ENCODE results near the gene FOXA1. TPM values are rescaled to one million over a fixed set of nuclear protein-coding genes. Genes with fewer than 3 reads are reported as not detected.
A peak's percentile ranks its signal among the peaks of the same experiment; 100 is the strongest.
"Not testable (repeated sequence)": the region's sequence is repeated elsewhere in the genome, so short reads cannot be mapped to it uniquely, and the experiment has no call there.

The FOXA1 gene
- total RNA-seq, 1 experiment from 2014 or later: 191 TPM

- DNase-seq (ENCODE audit: low spot score): no peak
These were observed 36.3 kb downstream of the FOXA1 start for GRCh38 chr14:37558740-37559139.

- not testable (repeated sequence) for DNase-seq (ENCODE audit: low spot score)
These were observed 39.5 kb downstream of the FOXA1 start for GRCh38 chr14:37555596-37555995.

GRCh38 chr14:37553935-37554550, 41.0 kb downstream of the FOXA1 start:
- no peak for DNase-seq (ENCODE audit: low spot score)

GRCh38 chr14:37551119-37551518, 43.9 kb downstream of the FOXA1 start:
- DNase-seq (ENCODE audit: low spot score): no peak

- no peak for DNase-seq (ENCODE audit: low spot score)
These were observed 44.5 kb downstream of the FOXA1 start for GRCh38 chr14:37550511-37550910.

GRCh38 chr14:37546621-37547447, 48.2 kb downstream of the FOXA1 start:
- peak; percentile 86 for DNase-seq (ENCODE audit: low spot score)

- peak; percentile 14 for DNase-seq (ENCODE audit: low spot score)
These were observed 49.9 kb downstream of the FOXA1 start for GRCh38 chr14:37545174-37545573.

GRCh38 chr14:37544407-37544806, 50.6 kb downstream of the FOXA1 start:
- DNase-seq (ENCODE audit: low spot score): no peak

GRCh38 chr14:37539992-37540391, 55.1 kb downstream of the FOXA1 start:
- no peak for DNase-seq (ENCODE audit: low spot score)

Other genes starting within 250 kb of the FOXA1 start
- 6.2 and 6.3 TPM in 2 replicates for gene TTC6, start 380 bp upstream of the FOXA1 start, total RNA-seq (2014; rRNA removed; shearing (Covaris generic))

Data from HT-29 (cell line).